Thyroid gland (tissue), 4 donors: ENCODE measurements around the gene UFM1.

ENCODE experiments used
- CTCF ChIP-seq, 6 experiments: fragments of 200-600 bp in 3 of 6; fragments of 450-650 bp in 3 of 6; sonication (generic) in 3 of 6; IDR thresholded peaks; one replicate each; pipeline ENCODE4 v1.5.1; 2016 to 2019; ENCODE audit warnings: antibody characterized with exemption in 6 of 6, mild to moderate bottlenecking in 2 of 6, inconsistent platforms in 1 of 6, moderate library complexity in 1 of 6
- POLR2A ChIP-seq, 2 donors: fragments of 450-650 bp; IDR thresholded peaks; one replicate each; pipeline ENCODE4 v1.6.1; 2017; ENCODE audit warnings: antibody characterized with exemption in 2 of 2, mild to moderate bottlenecking in 2 of 2, moderate library complexity in 1 of 2

- TF ChIP-seq CTCF (IDR thresholded peaks at IDR 0.05) (no peak), POLR2A (IDR thresholded peaks at IDR 0.05) (no peak)
These were observed 12.1 kb downstream of the UFM1 start for GRCh38 chr13:38361542-38362262.
